T-helper 2 cell treated with Interferon-gamma antibody and Interleukin-4, amounts not matched to agents 5 μg/mL and 100 μg/mL, for 36 hours (primary cell): ENCODE results near the gene ARL4D.

Experiments used
- DNase-seq: peaks from one replicate; pipeline ENCODE4 v3.0.0; 2021; ENCODE audit warnings: low spot score
- H3K27ac Mint-ChIP-seq: one replicate; pipeline ENCODE4 v1.8.0; 2021; ENCODE audit warnings: mild to moderate bottlenecking, mixed read lengths
- H3K27me3 Mint-ChIP-seq: one replicate; pipeline ENCODE4 v1.8.0; 2021; ENCODE audit warnings: low read depth, mixed read lengths
- H3K36me3 Mint-ChIP-seq: one replicate; pipeline ENCODE4 v1.8.0; 2021; ENCODE audit warnings: low read depth, mixed read lengths
- H3K4me1 Mint-ChIP-seq: one replicate; pipeline ENCODE4 v1.8.0; 2021; ENCODE audit warnings: low read depth, mixed read lengths
- H3K4me3 Mint-ChIP-seq: one replicate; pipeline ENCODE4 v1.8.0; 2022; ENCODE audit warnings: mild to moderate bottlenecking, moderate library complexity, mixed read lengths
- H3K9me3 Mint-ChIP-seq: one replicate; pipeline ENCODE4 v1.8.0; 2021; ENCODE audit warnings: mixed read lengths

ARL4D gene

DNA sequence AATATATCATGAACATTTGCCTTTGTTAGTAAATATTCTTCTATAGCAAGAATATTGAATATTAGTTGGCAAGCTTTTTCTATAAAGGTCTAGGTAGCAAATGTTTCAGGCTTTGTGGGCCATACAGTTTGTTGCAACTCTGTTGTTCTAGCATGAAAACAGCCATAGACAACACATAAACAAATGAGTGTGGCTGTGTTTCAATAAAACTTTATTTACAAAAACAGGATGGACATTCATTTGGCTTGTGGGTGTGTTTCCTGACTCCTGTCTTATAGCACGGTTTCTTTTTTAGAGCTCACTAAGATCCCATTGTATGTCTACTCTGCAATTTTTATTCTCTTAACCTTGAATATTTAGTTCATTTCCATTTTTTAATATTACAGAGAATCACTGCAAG, 39.0 kb downstream of the ARL4D start:
- no peaks in the 10 kb centered on the region for H3K36me3 Mint-ChIP-seq
- H3K9me3 Mint-ChIP-seq, result no peaks in the 10 kb centered on the region
- H3K27me3 Mint-ChIP-seq, result peaks cover 10% of the 10 kb centered on the region
- H3K4me1 Mint-ChIP-seq, result no peaks in the 10 kb centered on the region
- H3K4me3 Mint-ChIP-seq, result no peak overlapping the region
- no peak for DNase-seq
- no peak overlapping the region for H3K27ac Mint-ChIP-seq

DNA sequence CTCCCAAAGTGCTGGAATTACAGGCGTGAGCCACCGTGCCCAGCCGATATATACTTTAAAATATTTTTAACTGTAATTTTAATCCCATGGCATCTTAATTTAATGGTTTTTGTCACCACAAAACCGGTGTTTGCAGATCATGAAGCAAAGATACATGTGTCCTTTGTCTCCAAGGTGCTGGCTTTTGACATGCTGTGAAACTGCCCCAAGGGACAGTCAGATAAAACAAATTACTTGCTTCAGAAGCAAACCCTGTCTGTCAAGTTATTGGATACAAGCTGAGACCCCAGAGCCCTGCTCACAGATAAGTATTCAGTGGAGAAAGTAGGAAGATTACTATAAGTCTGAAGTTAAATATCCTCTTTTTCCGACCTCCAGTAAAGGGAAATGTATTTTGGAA, 39.8 kb downstream of the ARL4D start:
- Mint-ChIP-seq H3K9me3 (no peaks in the 10 kb centered on the region), H3K27me3 (peaks cover 10% of the 10 kb centered on the region), H3K27ac (no peak overlapping the region), H3K36me3 (no peaks in the 10 kb centered on the region), H3K4me1 (no peaks in the 10 kb centered on the region), H3K4me3 (no peak overlapping the region)
- no peak for DNase-seq

DNA sequence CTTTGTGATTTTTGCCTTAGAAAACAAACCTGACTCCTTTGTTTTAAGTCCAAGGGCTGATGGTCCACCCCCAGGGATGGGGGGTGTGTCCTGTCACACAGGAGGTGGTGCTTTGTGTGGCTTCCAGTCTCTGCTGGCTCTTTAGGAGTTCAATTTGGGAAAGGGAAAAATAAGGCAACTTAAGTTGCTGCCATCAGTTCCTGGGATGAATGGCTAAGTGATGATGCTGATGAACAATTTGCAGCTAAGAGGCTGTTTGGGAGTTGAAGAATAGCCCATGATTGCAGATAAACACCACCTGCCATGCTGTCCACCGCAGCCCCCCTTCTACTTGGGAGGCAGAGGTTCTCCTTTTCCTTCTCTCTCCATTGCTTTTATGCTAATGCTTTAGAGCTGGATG, 40.2 kb downstream of the ARL4D start:
- Mint-ChIP-seq H3K4me1 (no peaks in the 10 kb centered on the region), H3K27ac (no peak overlapping the region), H3K36me3 (no peaks in the 10 kb centered on the region), H3K9me3 (no peaks in the 10 kb centered on the region), H3K4me3 (no peak overlapping the region), H3K27me3 (peaks cover 10% of the 10 kb centered on the region)
- no peak for DNase-seq

DNA sequence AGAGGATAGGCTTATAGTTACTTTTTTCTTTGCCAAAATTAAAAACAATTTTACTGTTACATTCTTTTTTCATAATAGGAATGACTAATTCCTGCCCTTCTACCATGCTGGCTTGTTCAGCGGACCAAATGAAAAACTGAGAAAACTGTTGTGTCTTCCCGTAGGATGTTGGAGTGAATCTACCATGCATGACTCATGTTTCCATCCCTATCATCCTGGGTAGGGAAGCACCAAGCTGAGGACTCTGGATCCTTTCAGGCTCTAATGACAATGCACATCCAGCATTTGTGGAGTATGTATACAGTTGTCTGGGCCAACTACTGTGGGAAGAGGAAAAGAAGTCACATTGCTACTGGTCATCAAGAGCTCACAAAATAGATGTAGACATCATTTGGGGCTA, 43.9 kb downstream of the ARL4D start:
- H3K4me3 Mint-ChIP-seq, result no peak overlapping the region
- no peaks in the 10 kb centered on the region for H3K9me3 Mint-ChIP-seq
- H3K36me3 Mint-ChIP-seq, result no peaks in the 10 kb centered on the region
- H3K27ac Mint-ChIP-seq, result no peak overlapping the region
- no peaks in the 10 kb centered on the region for H3K4me1 Mint-ChIP-seq
- H3K27me3 Mint-ChIP-seq, result peaks cover 3% of the 10 kb centered on the region
- no peak for DNase-seq

DNA sequence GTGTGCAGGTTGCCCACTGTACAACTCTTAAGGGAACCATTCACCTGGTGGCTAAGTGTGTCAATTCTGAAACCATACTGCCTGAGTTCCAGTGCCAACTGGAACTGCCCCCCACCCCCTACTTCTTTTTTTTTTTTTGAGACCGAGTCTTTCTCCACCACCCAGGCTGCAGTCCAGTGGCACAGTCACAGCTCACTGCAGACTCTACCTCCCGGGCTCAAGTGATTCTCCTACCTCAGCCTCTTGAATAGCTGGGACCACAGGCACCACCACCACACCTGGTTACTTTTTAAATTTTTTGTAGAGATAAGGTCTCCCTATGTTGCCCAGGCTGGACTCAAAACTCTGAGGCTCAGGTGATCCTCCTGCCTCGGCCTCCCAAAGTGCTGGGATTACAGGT, 44.6 kb downstream of the ARL4D start:
- Mint-ChIP-seq H3K27me3 (peaks cover 3% of the 10 kb centered on the region), H3K9me3 (no peaks in the 10 kb centered on the region), H3K4me3 (no peak overlapping the region), H3K27ac (no peak overlapping the region), H3K4me1 (no peaks in the 10 kb centered on the region), H3K36me3 (no peaks in the 10 kb centered on the region)
- DNase-seq, result no peak

DNA sequence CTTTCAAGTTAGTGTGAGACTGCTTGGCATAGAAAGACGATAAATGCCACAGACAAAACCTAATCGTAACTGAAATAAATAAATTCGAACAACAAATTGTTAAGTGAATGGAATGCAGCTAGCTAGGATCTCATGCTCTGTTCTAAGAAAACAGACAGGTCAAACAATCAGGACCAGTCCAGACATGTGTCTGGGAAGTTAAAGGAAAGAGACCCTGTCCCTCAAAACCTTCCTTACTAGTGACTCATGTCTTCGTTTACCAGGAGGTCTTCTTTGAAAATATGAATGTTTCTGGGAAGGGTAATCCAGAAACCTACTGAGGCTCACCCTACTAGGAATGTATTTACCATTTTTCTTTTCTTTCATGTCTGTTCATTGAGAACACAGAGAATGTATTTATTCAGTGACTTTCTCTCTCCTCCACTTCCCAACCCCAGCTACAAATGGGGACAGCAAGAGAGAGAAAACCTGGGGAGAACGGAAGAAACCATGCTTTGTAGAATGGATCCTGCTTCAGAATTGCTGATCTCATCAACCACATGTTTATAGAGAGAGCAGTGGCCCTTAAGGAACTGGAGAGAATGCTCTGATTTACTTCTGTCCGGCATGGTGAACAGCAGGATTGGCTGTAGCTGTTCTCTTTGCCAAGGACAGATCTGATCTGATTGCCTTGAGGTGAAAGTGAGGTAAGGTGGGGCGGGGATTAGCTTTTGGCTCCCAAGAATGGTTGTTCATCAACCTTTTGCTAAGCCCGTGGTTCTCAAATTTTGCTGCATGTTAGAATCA, 45.6 kb downstream of the ARL4D start:
- Mint-ChIP-seq H3K27ac (no peak overlapping the region), H3K36me3 (no peaks in the 10 kb centered on the region), H3K4me1 (no peaks in the 10 kb centered on the region), H3K27me3 (peaks cover 4% of the 10 kb centered on the region), H3K9me3 (no peaks in the 10 kb centered on the region), H3K4me3 (no peak overlapping the region)
- no peak for DNase-seq

DNA sequence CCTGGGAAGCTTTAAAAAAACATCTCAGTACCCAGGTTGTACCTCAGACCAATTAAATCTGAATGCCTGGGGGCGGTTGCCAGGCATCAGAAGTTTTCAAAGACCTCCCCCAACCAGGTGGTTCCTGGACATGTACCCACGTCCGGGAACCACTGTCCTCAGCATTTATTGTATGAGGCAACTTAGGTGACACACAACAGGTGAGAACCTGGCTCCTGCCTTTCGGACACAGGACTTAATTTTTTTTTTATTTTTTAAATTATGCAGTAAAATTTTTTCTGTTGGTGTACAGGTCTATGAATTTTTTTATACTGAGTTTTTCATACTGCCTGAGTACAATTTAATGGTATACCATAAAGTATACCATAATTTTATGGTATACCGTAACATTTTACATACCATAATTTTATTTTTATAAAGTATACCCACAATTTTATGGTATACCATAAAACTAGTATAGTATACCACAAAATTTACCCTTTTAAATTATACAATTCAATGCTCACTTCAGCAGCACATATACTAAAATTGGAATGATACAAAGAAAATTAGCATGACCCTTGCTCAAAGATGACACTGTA, 46.3 kb downstream of the ARL4D start:
- Mint-ChIP-seq H3K4me3 (no peak overlapping the region), H3K4me1 (no peaks in the 10 kb centered on the region), H3K27ac (no peak overlapping the region), H3K9me3 (no peaks in the 10 kb centered on the region), H3K27me3 (peaks cover 6% of the 10 kb centered on the region), H3K36me3 (no peaks in the 10 kb centered on the region)
- no peak for DNase-seq

DNA sequence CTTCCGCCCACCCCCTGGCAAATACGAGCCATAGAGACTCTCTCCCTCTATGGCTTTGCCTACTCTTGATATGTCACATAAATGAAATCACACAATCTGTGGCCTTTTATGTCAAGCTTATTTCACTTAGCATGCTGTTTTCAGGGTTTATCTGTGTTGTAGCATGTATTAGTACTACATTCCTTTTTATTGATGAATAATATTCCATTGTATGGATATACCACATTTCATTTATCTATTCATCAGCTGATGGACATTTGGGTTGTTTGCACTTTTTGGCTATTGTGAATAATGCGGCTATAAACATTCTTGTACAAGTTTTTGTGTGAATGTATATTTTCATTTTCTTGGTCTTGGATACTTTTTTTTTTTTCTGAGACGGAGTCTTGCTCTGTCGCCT, 48.0 kb downstream of the ARL4D start:
- H3K36me3 Mint-ChIP-seq, result no peaks in the 10 kb centered on the region
- DNase-seq, result no peak
- H3K27ac Mint-ChIP-seq, result no peak overlapping the region
- no peak overlapping the region for H3K4me3 Mint-ChIP-seq
- H3K4me1 Mint-ChIP-seq, result no peaks in the 10 kb centered on the region
- H3K9me3 Mint-ChIP-seq, result no peaks in the 10 kb centered on the region
- H3K27me3 Mint-ChIP-seq, result peaks cover 6% of the 10 kb centered on the region

DNA sequence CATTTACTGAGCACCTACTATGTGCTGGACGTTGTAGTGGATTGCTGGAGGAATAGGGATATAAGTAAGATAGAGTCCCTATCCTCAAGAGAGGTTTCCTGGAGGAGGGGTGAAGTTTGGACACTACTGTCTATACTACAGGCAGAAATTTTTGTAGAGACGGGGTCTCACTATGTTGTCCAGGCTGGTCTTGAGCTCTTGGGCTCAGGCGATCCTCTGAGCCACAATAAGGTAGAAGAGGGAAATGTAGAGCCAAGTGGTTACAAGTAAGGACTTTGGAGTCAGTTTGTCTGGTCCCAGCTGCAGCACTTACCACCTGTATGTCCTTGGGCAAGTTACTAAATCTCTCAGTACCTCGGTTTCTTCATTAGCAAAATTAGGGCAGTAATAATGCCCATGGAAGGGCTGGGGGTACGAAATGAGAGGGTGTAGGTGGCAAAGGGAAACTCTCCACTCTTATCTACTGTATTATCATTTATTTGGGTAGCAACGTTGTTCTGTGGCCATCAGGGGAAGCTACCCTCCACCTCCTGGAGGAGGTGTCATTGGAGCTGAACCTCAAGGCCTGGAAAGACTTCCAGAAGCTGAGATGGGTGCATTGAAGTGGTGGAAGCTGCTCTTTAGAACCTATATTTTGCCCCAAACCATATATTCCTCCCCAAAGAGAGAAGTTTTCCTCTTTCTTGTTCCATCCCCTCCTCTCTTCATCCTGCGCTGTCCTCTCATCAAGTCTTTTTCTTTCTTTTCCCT, 50.1 kb downstream of the ARL4D start:
- H3K9me3 Mint-ChIP-seq, result no peaks in the 10 kb centered on the region
- DNase-seq, result no peak
- peaks cover 6% of the 10 kb centered on the region for H3K27me3 Mint-ChIP-seq
- H3K27ac Mint-ChIP-seq, result no peak overlapping the region
- no peaks in the 10 kb centered on the region for H3K4me1 Mint-ChIP-seq
- H3K4me3 Mint-ChIP-seq, result no peak overlapping the region
- H3K36me3 Mint-ChIP-seq, result no peaks in the 10 kb centered on the region

DNA sequence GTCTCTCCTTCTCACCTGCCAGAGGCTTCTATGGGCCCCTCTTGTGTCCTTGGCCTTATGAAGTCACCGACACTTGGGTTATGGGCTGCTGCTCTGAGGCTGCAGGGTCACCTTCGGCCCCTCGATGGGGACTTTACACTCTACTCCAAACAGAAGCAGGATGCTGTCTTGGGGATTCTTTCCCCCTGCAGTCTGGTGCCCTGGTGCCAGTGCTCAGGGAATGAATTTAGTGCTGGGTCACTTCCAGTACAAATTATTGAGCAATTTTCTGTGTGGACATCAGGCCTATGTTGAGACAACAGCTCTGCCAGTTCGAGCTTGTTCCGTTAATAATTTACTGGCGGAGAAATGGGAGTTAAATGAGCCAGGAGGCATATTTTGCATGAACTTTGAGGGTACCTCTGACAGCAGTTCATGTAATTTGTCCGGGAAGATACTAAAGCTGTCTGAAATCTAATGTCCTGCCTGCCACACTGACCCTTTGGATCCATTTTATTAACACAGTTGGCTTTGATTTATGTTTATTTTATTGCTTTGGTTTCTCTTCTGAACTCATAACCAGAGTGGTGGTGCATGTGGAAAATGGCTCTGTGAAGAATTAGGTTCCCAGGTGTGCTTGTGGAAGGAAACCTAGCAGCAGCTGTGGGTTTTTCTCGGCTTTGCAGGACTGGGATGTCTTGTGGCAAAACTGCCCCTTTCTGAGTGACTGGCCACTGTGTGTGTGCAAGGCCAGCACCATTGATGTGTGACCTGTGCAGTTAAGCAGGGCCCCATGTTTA, 50.9 kb downstream of the ARL4D start:
- Mint-ChIP-seq H3K27ac (no peak overlapping the region), H3K27me3 (peaks cover 4% of the 10 kb centered on the region), H3K4me3 (no peak overlapping the region), H3K9me3 (no peaks in the 10 kb centered on the region), H3K36me3 (no peaks in the 10 kb centered on the region), H3K4me1 (no peaks in the 10 kb centered on the region)
- DNase-seq, result no peak
